Measurements from ENCODE around the gene SGCD.

The SGCD gene

DNA sequence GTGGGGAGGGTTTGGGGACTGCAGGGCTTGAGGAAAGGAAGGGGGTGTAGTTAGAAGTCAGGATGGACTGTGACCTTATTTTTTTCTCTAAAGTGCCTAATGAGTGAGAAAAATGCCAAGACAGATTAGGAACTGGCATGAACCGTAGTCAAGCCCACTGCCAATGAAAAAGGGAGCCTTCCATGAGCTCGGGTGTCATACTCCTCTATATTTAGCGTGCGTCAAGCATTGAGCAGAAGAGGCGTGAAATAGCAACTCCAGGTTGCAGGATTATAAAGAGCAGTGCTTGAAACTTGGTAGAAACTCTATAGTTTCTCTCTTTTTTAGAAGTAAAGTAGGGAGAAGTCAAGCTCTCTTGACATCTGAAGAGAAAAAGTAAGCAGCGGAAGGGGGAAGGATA is 1.8 kb downstream of the SGCD start:
- TF ChIP-seq, protein P1, sequence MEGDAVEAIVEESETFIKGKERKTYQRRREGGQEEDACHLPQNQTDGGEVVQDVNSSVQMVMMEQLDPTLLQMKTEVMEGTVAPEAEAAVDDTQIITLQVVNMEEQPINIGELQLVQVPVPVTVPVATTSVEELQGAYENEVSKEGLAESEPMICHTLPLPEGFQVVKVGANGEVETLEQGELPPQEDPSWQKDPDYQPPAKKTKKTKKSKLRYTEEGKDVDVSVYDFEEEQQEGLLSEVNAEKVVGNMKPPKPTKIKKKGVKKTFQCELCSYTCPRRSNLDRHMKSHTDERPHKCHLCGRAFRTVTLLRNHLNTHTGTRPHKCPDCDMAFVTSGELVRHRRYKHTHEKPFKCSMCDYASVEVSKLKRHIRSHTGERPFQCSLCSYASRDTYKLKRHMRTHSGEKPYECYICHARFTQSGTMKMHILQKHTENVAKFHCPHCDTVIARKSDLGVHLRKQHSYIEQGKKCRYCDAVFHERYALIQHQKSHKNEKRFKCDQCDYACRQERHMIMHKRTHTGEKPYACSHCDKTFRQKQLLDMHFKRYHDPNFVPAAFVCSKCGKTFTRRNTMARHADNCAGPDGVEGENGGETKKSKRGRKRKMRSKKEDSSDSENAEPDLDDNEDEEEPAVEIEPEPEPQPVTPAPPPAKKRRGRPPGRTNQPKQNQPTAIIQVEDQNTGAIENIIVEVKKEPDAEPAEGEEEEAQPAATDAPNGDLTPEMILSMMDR (IDR thresholded peaks at IDR 0.05) = no peak
- H3K27me3 ChIP-seq (ENCODE audit: control insufficient read depth, insufficient read depth, low read length) = no peaks in the 10 kb centered on the region
- no peak overlapping the region for H3K27ac ChIP-seq
- no peak overlapping the region for H3K4me3 ChIP-seq (ENCODE audit: low read depth, low read length)
- no peak overlapping the region for H3K4me2 ChIP-seq (ENCODE audit: low read length)
- H3K9ac ChIP-seq = no peak overlapping the region
- no peaks in the 10 kb centered on the region for H3K9me3 ChIP-seq (ENCODE audit: control insufficient read depth, low read length)
- no peak overlapping the region for H2AFZ ChIP-seq
- peaks cover 10% of the 10 kb centered on the region for H3K4me1 ChIP-seq
- H3K36me3 ChIP-seq (ENCODE audit: control insufficient read depth, insufficient read depth, low read length) = no peaks in the 10 kb centered on the region
- H3K79me2 ChIP-seq = no peaks in the 10 kb centered on the region

DNA sequence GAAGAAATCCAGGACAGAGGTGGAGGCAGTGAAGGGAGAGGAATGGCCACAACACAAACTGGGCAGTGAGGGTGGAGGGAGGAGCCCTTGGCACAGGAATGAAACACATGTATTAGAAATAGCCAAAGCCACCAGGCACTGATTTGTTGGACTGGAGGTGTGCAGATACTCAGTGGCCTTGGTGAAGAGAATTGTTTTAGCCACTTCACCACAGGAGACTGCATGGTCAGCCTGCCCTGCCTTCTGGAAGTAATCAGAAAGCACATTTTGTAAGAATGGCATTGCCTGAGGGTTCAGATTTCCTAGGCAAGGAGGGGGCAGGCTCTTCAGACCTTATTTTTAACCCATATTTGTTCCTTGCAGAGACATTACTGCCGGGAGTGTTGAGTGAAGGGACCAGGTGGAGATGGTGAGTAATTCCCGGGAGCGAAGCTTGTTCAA is 2.2 kb downstream of the SGCD start:
- H3K27ac ChIP-seq = no peak overlapping the region

GRCh38 chr5:156330141-156330870 is 3.3 kb downstream of the SGCD start:
- H3K27me3 ChIP-seq (ENCODE audit: control insufficient read depth, insufficient read depth, low read length) = no peaks in the 10 kb centered on the region
- H3K4me2 ChIP-seq (ENCODE audit: low read length) = no peak overlapping the region
- no peak overlapping the region for H3K9ac ChIP-seq
- TF ChIP-seq, protein P1 (IDR thresholded peaks at IDR 0.05) = no peak
- H3K36me3 ChIP-seq (ENCODE audit: control insufficient read depth, insufficient read depth, low read length) = no peaks in the 10 kb centered on the region
- H3K27ac ChIP-seq = no peak overlapping the region
- no peaks in the 10 kb centered on the region for H3K79me2 ChIP-seq
- H2AFZ ChIP-seq = no peak overlapping the region
- no peaks in the 10 kb centered on the region for H3K9me3 ChIP-seq (ENCODE audit: control insufficient read depth, low read length)
- H3K4me3 ChIP-seq (ENCODE audit: low read depth, low read length) = no peak overlapping the region
- peaks cover 10% of the 10 kb centered on the region for H3K4me1 ChIP-seq

More for the DNA sequence above, 2.2 kb downstream of the SGCD start:
- H3K9me3 ChIP-seq (ENCODE audit: control insufficient read depth, low read length) = no peaks in the 10 kb centered on the region
- H3K4me2 ChIP-seq (ENCODE audit: low read length) = no peak overlapping the region
- TF ChIP-seq, protein P1 (IDR thresholded peaks at IDR 0.05) = no peak
- no peak overlapping the region for H2AFZ ChIP-seq
- no peaks in the 10 kb centered on the region for H3K27me3 ChIP-seq (ENCODE audit: control insufficient read depth, insufficient read depth, low read length)
- H3K36me3 ChIP-seq (ENCODE audit: control insufficient read depth, insufficient read depth, low read length) = no peaks in the 10 kb centered on the region
- no peak overlapping the region for H3K9ac ChIP-seq
- H3K4me3 ChIP-seq (ENCODE audit: low read depth, low read length) = no peak overlapping the region
- no peaks in the 10 kb centered on the region for H3K79me2 ChIP-seq
- H3K4me1 ChIP-seq = peaks cover 10% of the 10 kb centered on the region

DNA sequence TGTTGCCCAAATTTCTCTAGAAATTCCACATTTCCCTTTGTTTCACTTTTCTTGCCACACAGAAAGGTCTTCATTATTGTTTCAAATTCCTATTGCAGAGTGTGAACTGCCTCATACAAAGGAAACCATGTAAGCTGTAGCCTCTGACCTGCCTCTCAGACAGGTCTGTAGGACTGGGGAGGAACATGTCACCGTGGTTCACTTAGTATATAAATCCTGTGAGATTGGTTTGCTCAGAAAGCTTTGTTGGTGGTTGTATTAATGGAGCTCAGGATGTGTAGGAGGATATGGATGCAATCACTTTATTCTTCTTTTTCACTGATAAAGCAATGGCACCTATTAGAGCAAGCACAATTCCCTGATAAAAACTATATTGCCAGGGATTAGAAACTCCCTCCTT is 4.2 kb downstream of the SGCD start:
- H3K27me3 ChIP-seq (ENCODE audit: control insufficient read depth, insufficient read depth, low read length) = no peaks in the 10 kb centered on the region
- H3K4me3 ChIP-seq (ENCODE audit: low read depth, low read length) = no peak overlapping the region
- no peak overlapping the region for H3K9ac ChIP-seq
- no peak overlapping the region for H3K27ac ChIP-seq
- peaks cover 4% of the 10 kb centered on the region for H3K4me1 ChIP-seq
- H2AFZ ChIP-seq = no peak overlapping the region
- TF ChIP-seq, protein P1 (IDR thresholded peaks at IDR 0.05) = no peak
- no peaks in the 10 kb centered on the region for H3K9me3 ChIP-seq (ENCODE audit: control insufficient read depth, low read length)
- H3K79me2 ChIP-seq = no peaks in the 10 kb centered on the region
- H3K36me3 ChIP-seq (ENCODE audit: control insufficient read depth, insufficient read depth, low read length) = no peaks in the 10 kb centered on the region
- H3K4me2 ChIP-seq (ENCODE audit: low read length) = no peak overlapping the region

GRCh38 chr5:156331845-156332244 is 4.9 kb downstream of the SGCD start:
- H3K27me3 ChIP-seq (ENCODE audit: control insufficient read depth, insufficient read depth, low read length) = no peaks in the 10 kb centered on the region
- H3K4me2 ChIP-seq (ENCODE audit: low read length) = no peak overlapping the region
- H2AFZ ChIP-seq = no peak overlapping the region
- H3K4me3 ChIP-seq (ENCODE audit: low read depth, low read length) = no peak overlapping the region
- no peaks in the 10 kb centered on the region for H3K36me3 ChIP-seq (ENCODE audit: control insufficient read depth, insufficient read depth, low read length)
- no peak overlapping the region for H3K27ac ChIP-seq
- TF ChIP-seq, protein P1 (IDR thresholded peaks at IDR 0.05) = no peak
- no peaks in the 10 kb centered on the region for H3K4me1 ChIP-seq
- no peaks in the 10 kb centered on the region for H3K9me3 ChIP-seq (ENCODE audit: control insufficient read depth, low read length)
- no peak overlapping the region for H3K9ac ChIP-seq
- no peaks in the 10 kb centered on the region for H3K79me2 ChIP-seq
